Measurements from ENCODE around the gene HIGD2A.

- TF ChIP-seq CTCF (IDR thresholded peaks at IDR 0.05; ENCODE audit: poor library complexity) (no peak), EZH2 (IDR thresholded peaks at IDR 0.05; ENCODE audit: borderline replicate concordance) (no peak)
These were observed 36.6 kb downstream of the HIGD2A start for GRCh38 chr5:176425138-176425537.

Data from hepatocyte (in vitro differentiated cells).